ENCODE results near the gene KCNB1.

KCNB1 gene

DNA sequence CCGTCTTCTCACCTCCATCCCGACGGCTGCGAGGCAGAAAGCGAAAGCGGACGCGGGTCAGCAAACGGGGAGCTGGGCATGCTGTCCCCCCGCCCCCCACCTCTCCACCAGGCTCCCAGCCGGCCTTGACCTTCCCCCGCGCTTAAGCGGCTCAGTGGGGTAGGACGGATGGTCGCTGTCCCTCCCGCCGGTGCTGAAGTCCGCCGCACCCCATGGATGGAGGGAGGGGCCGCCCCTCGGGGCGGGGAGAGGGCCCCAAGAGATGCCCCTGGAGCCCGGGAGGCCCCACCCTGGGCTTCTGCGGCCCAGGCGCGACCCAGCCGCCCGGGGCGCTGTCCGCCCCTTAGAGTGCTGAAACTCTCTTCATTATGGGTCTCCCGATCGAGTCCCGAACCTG lies at the start of gene KCNB1:
TSS of gene KCNB1 (minus strand) at position 48 of the 397 bp plus-strand sequence. CDS start 188 bp downstream, outside the sequence.
- DNase-seq (ENCODE audit: low read depth in 2 of 2, low spot score in 1 of 2), result peak in 1 of 2 donors; percentile 1

DNA sequence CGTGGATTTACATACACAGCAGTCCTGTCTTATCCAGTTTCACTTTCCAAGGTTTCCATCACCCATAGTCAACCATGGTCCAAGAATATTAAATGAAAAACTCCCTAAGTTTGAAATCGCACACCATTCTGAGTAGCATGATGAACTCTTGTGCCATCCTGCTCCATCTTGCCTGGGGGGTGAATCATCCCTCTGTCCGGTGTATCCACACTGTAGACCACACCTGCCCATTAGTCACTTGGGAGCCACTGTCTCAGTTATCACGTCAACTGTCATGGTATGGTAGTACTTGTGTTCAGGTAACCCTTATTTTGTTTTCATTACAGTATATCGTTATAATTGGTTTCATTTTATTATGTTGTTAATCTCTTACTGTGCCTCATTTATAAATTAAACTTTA lies 47.0 kb upstream of the KCNB1 start:
- no peak for DNase-seq (ENCODE audit: low read depth in 2 of 2, low spot score in 1 of 2)

- no peak for DNase-seq (ENCODE audit: low read depth in 2 of 2, low spot score in 1 of 2)
Observed at GRCh38 chr20:49526568-49526967, 44.1 kb upstream of the KCNB1 start.

- DNase-seq (ENCODE audit: low read depth in 2 of 2, low spot score in 1 of 2), result no peak
Observed at GRCh38 chr20:49526056-49526455, 43.6 kb upstream of the KCNB1 start.

- no peak for DNase-seq (ENCODE audit: low read depth in 2 of 2, low spot score in 1 of 2)
Observed at GRCh38 chr20:49523767-49524360, 41.4 kb upstream of the KCNB1 start.

GRCh38 chr20:49521356-49521755 lies 38.9 kb upstream of the KCNB1 start:
- no peak for DNase-seq (ENCODE audit: low read depth in 2 of 2, low spot score in 1 of 2)

DNA sequence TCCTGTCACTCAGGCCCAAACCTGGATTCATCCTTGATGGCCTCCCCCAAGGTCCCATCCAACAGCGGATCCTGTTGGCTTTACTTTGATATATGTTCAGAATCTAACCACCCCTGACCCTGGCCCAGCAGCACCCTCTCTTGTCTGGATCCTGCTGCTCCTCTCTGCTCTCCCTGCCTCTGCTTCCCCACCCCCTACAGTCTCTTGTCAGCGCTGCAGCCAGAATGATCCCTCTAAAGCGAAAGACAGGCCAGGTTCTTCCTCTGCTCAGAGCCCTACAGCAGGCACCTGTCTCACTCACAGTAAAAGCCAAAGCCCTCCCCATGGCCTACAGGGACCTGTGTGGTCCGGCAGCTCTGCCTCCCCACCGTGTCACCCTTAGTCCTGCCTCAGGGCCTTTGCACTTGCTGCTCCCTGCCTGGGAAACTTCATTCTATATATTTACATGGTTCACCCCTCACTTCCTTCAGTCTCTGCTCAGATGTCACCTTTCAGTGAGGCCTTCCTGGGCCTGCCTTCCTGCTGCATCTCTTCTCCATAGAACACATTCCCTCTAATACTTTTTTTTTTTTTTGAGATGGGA lies 37.4 kb upstream of the KCNB1 start:
- DNase-seq (ENCODE audit: low read depth in 2 of 2, low spot score in 1 of 2), result no peak

GRCh38 chr20:49519212-49519712 lies 36.8 kb upstream of the KCNB1 start:
- DNase-seq (ENCODE audit: low read depth in 2 of 2, low spot score in 1 of 2), result no peak

- DNase-seq (ENCODE audit: low read depth in 2 of 2, low spot score in 1 of 2), result no peak
Observed at GRCh38 chr20:49518576-49518975, 36.1 kb upstream of the KCNB1 start.

DNA sequence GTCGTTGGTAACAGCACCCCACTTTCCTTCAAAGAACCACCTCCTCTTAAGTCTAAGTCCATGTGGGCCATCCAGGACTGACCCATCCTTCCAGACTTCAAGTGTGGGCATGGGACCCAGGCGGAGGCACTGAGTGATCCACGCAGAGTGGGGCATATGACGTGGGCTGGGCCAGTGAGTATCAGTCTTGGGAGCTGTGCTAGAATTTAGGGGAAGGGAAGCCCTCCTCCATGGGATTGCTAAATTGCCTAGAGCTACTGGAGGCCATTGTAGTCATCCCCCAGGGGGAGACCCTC lies 35.3 kb upstream of the KCNB1 start:
- no peak for DNase-seq (ENCODE audit: low read depth in 2 of 2, low spot score in 1 of 2)

DNA sequence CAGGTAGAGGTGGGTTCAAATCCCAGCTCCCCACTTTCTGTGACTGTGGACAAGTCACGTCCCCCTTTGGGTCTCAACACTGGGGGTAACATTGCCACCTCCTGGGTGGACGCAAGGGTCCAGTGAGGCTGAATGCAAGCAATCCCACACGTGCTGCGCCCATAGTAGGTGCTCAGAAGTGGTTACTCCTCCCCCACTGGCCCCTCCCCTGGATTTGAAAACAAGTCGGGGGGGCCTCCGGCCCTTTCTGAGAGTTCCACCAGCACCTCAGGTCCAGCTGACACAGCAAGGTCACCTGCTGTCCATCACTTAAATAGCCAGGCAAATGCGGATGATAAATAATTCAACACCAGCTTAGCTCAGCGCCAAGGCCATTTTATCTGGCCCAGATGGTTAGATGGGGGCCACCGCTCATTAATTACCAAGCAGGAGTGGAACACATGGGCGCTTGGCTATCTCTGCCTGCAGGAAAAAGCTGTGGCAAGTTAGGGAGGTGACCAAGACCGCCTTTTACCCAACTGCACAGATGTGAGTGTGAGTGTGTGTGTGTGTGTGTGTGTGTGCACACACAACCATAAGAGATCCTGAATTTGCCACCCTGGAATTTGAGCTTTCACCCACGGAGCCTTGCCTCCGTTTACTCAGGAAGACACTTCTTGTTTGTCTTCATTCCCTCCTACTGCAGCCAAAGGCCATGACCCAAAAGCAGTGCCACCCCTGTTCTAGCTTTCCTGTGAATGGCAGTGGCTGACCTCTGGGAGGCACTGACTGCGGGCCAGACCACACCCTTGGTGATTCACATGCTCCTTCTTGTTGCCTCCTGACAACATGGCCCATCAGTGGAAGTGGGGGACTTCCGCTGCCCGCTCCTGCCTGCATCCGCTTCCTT lies 34.7 kb upstream of the KCNB1 start:
- no peak for DNase-seq (ENCODE audit: low read depth in 2 of 2, low spot score in 1 of 2)

DNA sequence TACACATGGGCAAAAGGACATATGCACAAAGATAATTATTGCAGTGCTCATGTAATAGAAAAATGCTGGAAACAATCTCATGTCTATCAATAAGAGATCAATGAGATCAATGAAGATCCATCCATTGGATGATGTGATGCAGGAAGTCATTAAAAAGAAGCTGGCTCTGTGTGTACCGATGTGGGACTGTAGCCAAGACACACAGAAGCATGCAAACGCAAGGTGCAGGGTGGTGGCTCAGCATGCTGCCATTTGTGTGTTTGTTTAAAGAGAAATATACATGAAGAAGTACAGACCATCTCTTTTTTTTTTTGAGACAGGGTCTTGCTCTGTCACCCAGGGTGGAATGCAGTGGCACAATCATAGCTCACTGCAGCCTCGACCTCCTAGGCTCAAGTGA lies 33.1 kb upstream of the KCNB1 start:
- DNase-seq (ENCODE audit: low read depth in 2 of 2, low spot score in 1 of 2), result no peak

- no peak for DNase-seq (ENCODE audit: low read depth in 2 of 2, low spot score in 1 of 2)
Observed at GRCh38 chr20:49513517-49513916, 31.0 kb upstream of the KCNB1 start.

DNA sequence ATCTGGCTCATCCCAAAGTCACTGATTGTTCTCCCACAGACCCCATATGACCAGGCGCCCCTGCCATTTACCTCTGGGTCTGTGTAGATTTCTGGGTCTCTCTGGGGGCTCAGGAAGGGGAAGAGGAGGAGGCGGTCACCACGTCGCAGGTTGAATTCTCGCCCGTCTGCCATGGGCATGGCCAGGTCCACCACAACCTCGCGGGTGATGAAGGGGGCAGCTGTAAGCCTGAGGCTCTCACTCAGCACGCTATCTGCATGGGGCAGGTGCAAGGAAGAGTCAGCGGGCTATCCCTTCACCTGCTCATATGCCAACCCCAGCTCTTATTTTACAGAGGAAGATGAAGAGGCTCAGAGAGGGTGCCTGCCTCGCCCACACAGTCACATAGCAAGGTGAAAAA lies 30.5 kb upstream of the KCNB1 start:
- no peak for DNase-seq (ENCODE audit: low read depth in 2 of 2, low spot score in 1 of 2)

GRCh38 chr20:49511788-49512525 lies 29.5 kb upstream of the KCNB1 start:
- DNase-seq (ENCODE audit: low read depth in 2 of 2, low spot score in 1 of 2), result no peak

GRCh38 chr20:49510562-49511122 lies 28.2 kb upstream of the KCNB1 start:
- no peak for DNase-seq (ENCODE audit: low read depth in 2 of 2, low spot score in 1 of 2)

DNA sequence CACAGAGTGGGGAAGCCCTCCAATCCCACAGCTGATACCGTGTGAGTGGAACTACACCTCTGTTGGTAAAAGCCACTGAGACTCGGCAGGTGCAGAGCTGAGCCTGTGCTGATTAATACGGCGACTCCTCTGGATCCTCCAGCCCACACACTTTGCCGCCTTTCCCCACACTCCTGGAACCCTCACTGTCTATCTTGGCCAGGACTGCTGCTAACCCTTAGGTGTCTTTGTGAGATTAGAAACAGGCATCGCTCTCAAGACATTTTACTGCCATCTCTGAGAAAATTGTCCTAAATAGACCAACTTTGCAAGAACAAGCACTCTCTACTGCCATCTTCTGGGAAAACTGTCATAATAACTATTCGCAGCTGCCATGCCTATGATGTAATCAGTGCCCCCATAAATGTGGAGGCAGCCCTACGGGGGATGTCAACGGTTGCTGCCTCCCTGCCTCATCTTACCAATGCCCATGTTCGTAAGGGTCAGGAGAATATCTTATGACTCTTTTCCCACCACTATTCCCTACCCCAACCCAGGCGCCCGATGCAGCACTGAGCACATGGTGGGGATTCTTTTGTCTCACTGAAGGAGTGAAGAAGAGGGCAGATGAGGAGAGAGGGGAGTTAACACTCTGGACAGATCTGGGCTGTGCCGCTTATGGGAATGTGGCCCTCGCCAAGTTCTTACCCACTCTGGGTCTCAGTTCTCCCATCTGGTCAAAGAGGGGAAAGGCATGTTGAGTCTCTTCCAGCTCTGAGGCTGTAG lies 26.1 kb upstream of the KCNB1 start:
- no peak for DNase-seq (ENCODE audit: low read depth in 2 of 2, low spot score in 1 of 2)

DNA sequence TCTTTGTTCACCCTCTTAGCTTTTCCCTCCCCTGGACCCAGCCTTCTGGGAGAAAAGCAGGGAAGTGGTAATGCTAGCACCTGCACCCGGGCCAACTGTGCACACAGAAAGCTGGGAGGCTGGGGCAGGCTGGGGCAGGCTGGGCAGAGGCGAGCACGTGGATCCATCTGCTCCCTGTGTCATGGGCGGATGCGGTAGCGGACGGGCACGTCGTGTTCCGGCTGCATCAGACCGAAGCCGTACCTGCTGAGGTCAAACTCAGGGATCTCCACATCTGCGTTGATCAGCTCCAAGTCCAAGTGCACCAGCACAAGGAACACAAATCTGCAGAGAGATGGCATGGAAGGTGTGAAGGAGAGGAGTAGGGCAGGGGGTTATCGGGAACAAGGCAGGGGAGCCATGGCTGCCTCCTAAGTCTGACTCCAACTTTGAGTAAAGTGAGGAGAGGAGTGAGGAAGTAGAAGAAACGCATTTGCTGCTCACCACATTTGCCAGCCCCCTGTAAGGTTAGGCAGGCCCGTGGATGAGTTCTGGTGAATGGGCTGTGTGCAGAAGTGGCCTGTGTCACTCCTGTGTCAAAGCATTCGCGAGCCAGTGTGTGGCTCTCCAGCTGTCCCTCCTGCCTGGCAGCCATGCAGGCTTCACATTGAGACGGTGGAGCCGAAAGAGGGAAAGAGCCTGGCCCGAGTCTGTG lies 25.4 kb upstream of the KCNB1 start:
- DNase-seq (ENCODE audit: low read depth in 2 of 2, low spot score in 1 of 2), result no peak

DNA sequence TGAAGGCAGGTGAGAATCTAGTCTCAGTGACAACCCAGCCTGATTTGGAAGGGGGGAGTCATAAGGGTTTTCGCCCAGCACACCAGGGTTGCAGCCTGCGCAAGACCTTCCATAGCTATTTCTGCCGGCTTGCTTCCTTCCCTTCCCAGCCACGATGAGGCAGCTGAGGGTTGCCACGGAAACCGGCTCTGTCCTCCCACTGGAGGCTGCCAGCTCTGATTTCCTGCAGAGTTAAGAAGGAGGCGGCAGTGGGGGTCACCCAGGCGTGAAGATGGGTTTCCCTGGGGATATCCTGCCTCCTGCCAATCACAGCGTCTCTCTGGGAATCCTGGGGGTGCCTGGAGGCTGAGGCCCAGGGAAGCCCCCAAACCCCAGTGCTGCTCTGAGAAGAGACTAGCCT lies 23.1 kb upstream of the KCNB1 start:
- DNase-seq (ENCODE audit: low read depth in 2 of 2, low spot score in 1 of 2), result no peak

DNA sequence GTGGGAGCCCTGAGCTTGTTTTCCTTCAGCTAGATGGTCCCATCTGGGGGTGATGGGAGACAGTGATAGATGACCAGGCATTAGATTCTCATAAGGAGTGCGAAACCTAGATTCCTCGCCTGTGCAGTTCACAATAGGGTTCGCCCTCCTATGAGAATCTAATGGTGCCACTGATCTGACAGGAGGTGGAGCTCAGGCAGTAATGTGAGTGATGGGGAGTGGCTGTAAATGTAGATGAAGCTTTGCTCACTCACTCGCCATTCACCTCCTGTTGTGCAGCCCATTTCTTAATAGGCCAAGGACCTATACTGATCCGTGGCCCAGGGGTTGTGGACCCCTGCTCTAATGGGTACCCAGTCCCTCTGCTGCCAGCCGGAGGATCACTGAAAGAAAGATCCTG lies 20.7 kb upstream of the KCNB1 start:
- no peak for DNase-seq (ENCODE audit: low read depth in 2 of 2, low spot score in 1 of 2)
